HepG2 (cell line): ENCODE measurements around the gene AHSG. TPM values are rescaled to one million over a fixed set of nuclear protein-coding genes. Genes with fewer than 3 reads are reported as not detected.

Experiments
- MED1 ChIP-seq: sonication (generic); formaldehyde crosslinking; IDR thresholded peaks from 2 replicates; pipeline ENCODE4 v1.4.0; 2020; ENCODE audit warnings: missing genetic modification reagents
- NAIF1 ChIP-seq: sonication (generic); formaldehyde crosslinking; IDR thresholded peaks from 2 replicates; pipeline ENCODE4 v1.5.0; 2020; ENCODE audit warnings: mild to moderate bottlenecking, missing genetic modification reagents, borderline replicate concordance
- ZNF260 ChIP-seq: sonication (generic); formaldehyde crosslinking; IDR thresholded peaks from 2 replicates; pipeline ENCODE4 v1.4.0; 2020; ENCODE audit warnings: missing genetic modification reagents, low read depth, mild to moderate bottlenecking, borderline replicate concordance
- ZSCAN31 ChIP-seq: sonication (generic); formaldehyde crosslinking; IDR thresholded peaks from 2 replicates; pipeline ENCODE4 v1.5.0; 2020; ENCODE audit warnings: low read depth, mild to moderate bottlenecking, missing genetic modification reagents
- polyA plus RNA-seq, 8 experiments: library from polyadenylated mRNA; depleted of rRNA in 3 of 8; stranded (reverse) in 7 of 8; unstranded in 1 of 8; fragments of >200 nt; fragmentation: Illumina TruSeq in 4 of 8; extraction: Trizol in 4 of 8; gene quantifications; 2 replicates each; pipeline versions ENCODE4 v1.2.1 to v1.2.3, GENCODE V29; 2011 to 2016; ENCODE audit warnings: low read depth in 4 of 8, missing spikeins in 1 of 8, mixed read lengths in 1 of 8; ENCODE audit not compliant: insufficient read depth in 1 of 8
- total RNA-seq, 5 experiments: library from RNA; depleted of rRNA; stranded (reverse); fragments of >200 nt; fragmentation: Illumina TruSeq; extraction: Trizol; gene quantifications; 2 replicates each; pipeline ENCODE4 v1.2.3, GENCODE V29; 2016; ENCODE audit warnings: low read depth in 1 of 5
- TF ChIP-seq, protein P1 (sequence below): sonication (generic); formaldehyde crosslinking; conservative IDR thresholded peaks from 2 replicates; pipeline ENCODE4 v1.8.0; 2022; ENCODE audit warnings: mild to moderate bottlenecking, moderate library complexity, missing genetic modification reagents
- TF ChIP-seq, protein P2 (sequence below): sonication (generic); formaldehyde crosslinking; IDR thresholded peaks from 2 replicates; pipeline ENCODE4 v1.4.0; 2020; ENCODE audit warnings: mild to moderate bottlenecking, missing genetic modification reagents
- TF ChIP-seq, protein P3 (sequence below): sonication (generic); formaldehyde crosslinking; IDR thresholded peaks from 2 replicates; pipeline ENCODE4 v1.4.0; 2020; ENCODE audit warnings: mild to moderate bottlenecking, missing genetic modification reagents
- TF ChIP-seq, protein P4 (sequence below): IDR thresholded peaks from 2 replicates; pipeline ENCODE4 v1.4.0; 2020; ENCODE audit warnings: mild to moderate bottlenecking, missing genetic modification reagents

Gene AHSG
- total and polyA plus RNA-seq, 2 of the 13 experiments (the other 11 are each of a cell fraction or from before 2014, with no cell fraction given): 2,043 to 19,152 TPM

DNA sequence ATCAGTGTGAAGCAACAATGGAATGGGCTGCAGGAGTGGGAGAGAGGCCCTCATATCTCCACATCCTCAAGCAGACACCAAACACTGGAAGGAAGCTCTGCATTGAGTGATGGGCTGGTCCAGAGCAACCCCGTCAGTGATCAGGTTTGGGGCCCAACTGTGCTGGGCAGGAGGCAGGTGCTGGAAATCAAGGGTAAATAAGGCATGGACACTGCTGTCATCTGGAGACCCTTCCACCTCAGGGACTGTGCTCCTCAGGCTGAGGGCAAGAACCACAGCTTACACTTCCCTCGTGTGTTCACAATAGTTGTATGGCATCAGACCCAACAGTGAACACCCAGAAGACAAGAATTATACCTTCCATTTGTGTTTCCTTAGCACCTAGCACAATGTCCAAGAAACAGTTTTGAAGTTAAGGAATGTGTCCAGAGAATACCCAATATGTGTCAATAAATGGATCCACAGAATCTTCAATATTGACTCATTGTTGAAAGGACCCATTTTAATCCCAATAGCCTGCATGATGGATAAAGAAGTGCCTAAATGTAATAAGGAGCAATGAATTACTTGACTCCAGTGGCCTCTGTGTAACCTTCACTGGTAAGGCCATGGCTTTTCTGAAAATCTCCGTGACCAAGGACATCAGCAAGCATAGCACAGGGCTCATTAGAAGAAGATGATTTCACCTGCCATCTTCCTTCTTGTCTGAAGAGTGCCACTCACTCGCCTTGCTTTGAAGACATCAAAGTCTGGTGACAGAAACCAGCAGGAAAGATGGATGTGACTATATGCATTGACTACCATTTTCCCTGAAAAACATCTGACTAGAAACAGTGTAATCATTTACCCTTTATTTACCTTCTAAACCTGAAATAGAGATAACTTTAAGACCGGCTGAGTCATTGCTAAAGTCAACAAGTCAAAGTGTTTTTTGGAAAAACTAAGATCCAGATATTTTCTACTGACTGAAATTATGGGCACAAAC, 7.0 kb upstream of the AHSG start (continued):
- TF ChIP-seq, protein P1, sequence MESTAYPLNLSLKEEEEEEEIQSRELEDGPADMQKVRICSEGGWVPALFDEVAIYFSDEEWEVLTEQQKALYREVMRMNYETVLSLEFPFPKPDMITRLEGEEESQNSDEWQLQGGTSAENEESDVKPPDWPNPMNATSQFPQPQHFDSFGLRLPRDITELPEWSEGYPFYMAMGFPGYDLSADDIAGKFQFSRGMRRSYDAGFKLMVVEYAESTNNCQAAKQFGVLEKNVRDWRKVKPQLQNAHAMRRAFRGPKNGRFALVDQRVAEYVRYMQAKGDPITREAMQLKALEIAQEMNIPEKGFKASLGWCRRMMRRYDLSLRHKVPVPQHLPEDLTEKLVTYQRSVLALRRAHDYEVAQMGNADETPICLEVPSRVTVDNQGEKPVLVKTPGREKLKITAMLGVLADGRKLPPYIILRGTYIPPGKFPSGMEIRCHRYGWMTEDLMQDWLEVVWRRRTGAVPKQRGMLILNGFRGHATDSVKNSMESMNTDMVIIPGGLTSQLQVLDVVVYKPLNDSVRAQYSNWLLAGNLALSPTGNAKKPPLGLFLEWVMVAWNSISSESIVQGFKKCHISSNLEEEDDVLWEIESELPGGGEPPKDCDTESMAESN (CRISPR knock-in tag): 0 out of 2 replicates have a peak, but pooled peaks have one; percentile 31
- TF ChIP-seq MED1 (CRISPR knock-in tag) (peak; percentile 99), ZSCAN31 (CRISPR knock-in tag) (0 out of 2 replicates have a peak, but pooled peaks have one; percentile 44), NAIF1 (CRISPR knock-in tag) (no peak), ZNF260 (CRISPR knock-in tag) (no peak)
- TF ChIP-seq, protein P2, sequence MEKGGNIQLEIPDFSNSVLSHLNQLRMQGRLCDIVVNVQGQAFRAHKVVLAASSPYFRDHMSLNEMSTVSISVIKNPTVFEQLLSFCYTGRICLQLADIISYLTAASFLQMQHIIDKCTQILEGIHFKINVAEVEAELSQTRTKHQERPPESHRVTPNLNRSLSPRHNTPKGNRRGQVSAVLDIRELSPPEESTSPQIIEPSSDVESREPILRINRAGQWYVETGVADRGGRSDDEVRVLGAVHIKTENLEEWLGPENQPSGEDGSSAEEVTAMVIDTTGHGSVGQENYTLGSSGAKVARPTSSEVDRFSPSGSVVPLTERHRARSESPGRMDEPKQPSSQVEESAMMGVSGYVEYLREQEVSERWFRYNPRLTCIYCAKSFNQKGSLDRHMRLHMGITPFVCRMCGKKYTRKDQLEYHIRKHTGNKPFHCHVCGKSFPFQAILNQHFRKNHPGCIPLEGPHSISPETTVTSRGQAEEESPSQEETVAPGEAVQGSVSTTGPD (CRISPR knock-in tag): no peak
- TF ChIP-seq, protein P3, sequence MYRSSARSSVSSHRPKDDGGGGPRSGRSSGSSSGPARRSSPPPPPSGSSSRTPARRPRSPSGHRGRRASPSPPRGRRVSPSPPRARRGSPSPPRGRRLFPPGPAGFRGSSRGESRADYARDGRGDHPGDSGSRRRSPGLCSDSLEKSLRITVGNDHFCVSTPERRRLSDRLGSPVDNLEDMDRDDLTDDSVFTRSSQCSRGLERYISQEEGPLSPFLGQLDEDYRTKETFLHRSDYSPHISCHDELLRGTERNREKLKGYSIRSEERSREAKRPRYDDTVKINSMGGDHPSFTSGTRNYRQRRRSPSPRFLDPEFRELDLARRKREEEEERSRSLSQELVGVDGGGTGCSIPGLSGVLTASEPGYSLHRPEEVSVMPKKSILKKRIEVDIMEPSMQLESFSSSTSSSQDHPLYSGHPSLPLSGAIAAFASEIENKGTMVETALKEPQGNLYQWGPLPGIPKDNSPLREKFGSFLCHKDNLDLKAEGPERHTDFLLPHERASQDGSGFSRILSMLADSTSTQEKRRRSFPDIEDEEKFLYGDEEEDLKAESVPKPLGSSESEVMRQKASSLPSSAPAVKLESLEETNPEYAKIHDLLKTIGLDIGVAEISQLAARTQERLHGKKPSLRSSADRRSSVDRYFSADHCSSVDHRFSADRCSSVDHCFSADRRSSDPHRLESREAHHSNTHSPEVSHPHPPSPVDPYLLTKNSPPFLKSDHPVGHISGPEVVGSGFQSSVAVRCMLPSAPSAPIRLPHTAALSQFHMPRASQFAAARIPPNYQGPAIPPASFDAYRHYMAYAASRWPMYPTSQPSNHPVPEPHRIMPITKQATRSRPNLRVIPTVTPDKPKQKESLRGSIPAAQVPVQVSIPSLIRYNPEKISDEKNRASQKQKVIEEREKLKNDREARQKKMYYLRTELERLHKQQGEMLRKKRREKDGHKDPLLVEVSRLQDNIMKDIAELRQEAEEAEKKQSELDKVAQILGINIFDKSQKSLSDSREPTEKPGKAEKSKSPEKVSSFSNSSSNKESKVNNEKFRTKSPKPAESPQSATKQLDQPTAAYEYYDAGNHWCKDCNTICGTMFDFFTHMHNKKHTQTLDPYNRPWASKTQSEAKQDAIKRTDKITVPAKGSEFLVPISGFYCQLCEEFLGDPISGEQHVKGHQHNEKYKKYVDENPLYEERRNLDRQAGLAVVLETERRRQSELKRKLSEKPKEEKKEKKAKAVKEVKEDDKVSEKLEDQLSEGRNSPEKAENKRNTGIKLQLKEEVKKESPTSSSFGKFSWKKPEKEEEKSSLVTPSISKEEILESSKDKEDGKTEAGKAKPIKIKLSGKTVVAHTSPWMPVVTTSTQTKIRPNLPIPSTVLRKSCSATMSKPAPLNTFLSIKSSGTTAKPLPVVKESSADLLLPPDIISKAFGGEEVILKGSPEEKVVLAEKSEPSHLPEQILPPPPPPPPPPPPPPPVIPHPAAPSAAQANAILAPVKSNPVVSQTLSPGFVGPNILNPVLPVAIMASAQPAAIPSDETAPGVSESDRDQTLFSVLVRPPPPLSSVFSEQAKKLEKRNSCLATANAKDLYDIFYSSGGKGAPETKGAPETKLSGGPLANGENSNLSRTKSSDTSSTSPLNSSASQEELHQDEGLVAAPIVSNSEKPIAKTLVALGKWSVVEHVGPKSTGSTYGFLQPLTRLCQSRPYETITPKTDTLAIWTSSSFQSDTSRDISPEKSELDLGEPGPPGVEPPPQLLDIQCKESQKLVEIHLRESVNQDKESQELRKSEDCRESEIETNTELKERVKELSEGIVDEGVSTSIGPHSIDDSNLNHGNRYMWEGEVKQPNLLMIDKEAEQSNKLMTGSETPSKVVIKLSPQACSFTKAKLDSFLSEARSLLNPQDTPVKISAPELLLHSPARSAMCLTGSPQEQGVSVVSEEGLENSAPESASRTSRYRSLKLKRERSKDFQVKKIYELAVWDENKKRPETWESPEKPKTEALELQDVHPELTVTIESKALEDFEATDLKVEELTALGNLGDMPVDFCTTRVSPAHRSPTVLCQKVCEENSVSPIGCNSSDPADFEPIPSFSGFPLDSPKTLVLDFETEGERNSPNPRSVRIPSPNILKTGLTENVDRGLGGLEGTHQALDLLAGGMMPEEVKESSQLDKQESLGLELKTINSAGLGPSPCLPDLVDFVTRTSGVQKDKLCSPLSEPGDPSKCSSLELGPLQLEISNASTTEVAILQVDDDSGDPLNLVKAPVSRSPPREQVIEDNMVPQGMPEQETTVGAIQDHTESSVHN (CRISPR knock-in tag): no peak
- TF ChIP-seq, protein P4, sequence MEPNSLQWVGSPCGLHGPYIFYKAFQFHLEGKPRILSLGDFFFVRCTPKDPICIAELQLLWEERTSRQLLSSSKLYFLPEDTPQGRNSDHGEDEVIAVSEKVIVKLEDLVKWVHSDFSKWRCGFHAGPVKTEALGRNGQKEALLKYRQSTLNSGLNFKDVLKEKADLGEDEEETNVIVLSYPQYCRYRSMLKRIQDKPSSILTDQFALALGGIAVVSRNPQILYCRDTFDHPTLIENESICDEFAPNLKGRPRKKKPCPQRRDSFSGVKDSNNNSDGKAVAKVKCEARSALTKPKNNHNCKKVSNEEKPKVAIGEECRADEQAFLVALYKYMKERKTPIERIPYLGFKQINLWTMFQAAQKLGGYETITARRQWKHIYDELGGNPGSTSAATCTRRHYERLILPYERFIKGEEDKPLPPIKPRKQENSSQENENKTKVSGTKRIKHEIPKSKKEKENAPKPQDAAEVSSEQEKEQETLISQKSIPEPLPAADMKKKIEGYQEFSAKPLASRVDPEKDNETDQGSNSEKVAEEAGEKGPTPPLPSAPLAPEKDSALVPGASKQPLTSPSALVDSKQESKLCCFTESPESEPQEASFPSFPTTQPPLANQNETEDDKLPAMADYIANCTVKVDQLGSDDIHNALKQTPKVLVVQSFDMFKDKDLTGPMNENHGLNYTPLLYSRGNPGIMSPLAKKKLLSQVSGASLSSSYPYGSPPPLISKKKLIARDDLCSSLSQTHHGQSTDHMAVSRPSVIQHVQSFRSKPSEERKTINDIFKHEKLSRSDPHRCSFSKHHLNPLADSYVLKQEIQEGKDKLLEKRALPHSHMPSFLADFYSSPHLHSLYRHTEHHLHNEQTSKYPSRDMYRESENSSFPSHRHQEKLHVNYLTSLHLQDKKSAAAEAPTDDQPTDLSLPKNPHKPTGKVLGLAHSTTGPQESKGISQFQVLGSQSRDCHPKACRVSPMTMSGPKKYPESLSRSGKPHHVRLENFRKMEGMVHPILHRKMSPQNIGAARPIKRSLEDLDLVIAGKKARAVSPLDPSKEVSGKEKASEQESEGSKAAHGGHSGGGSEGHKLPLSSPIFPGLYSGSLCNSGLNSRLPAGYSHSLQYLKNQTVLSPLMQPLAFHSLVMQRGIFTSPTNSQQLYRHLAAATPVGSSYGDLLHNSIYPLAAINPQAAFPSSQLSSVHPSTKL (CRISPR knock-in tag): peak; percentile 96
